Fibroblast of lung (primary cell): ENCODE data around the gene MCOLN2. TPM values are rescaled to one million over a fixed set of nuclear protein-coding genes. Genes with fewer than 3 reads are reported as not detected.

Source experiments
- DNase-seq, 2 donors: peaks; one replicate each; pipeline versions ENCODE4 v3.0.0 to v3.0.0-alpha.2; 2010; ENCODE audit warnings: low read depth in 2 of 2
- H2AFZ ChIP-seq: 2 replicates; pipeline ENCODE4 v1.5.1; 2012; ENCODE audit warnings: low read length, control low read depth, inconsistent platforms
- H3K27ac ChIP-seq: 2 replicates; pipeline ENCODE4 v1.5.1; 2011; ENCODE audit warnings: low read length, control low read depth; ENCODE audit not compliant: insufficient read depth
- H3K27me3 ChIP-seq: 2 replicates; pipeline ENCODE4 v1.5.1; 2011; ENCODE audit warnings: mild to moderate bottlenecking, low read length; ENCODE audit not compliant: control insufficient read depth, insufficient read depth
- H3K36me3 ChIP-seq: 2 replicates; pipeline ENCODE4 v1.5.1; 2011; ENCODE audit warnings: low read length; ENCODE audit not compliant: control insufficient read depth, insufficient read depth
- H3K4me1 ChIP-seq: 2 replicates; pipeline ENCODE4 v1.5.1; 2011; ENCODE audit warnings: low read length; ENCODE audit not compliant: control insufficient read depth, insufficient read depth; ENCODE audit errors: extremely low read depth
- H3K4me2 ChIP-seq: 2 replicates; pipeline ENCODE4 v1.5.1; 2011; ENCODE audit warnings: low read length, control low read depth; ENCODE audit not compliant: insufficient read depth; ENCODE audit errors: extremely low read depth
- H3K4me3 ChIP-seq, 4 experiments: fragments of 200-600 bp in 1 of 4; sonication (generic) in 1 of 4; replicated peaks in 1 of 4; 2 replicates each; pipeline ENCODE4 v1.5.1; 2011 to 2016; ENCODE audit warnings: low read length in 4 of 4, low read depth in 3 of 4, mild to moderate bottlenecking in 3 of 4, control low read depth in 2 of 4, inconsistent platforms in 1 of 4, mixed read lengths in 1 of 4; ENCODE audit not compliant: insufficient read depth in 1 of 4; ENCODE audit errors: control extremely low read depth in 1 of 4
- H3K79me2 ChIP-seq: 2 replicates; pipeline ENCODE4 v1.5.1; 2012; ENCODE audit warnings: mild to moderate bottlenecking, low read length, inconsistent platforms; ENCODE audit not compliant: control insufficient read depth, insufficient read depth
- H3K9ac ChIP-seq: 2 replicates; pipeline ENCODE4 v1.5.1; 2011; ENCODE audit warnings: mild to moderate bottlenecking, low read length, control low read depth; ENCODE audit not compliant: insufficient read depth
- H3K9me3 ChIP-seq: 2 replicates; pipeline ENCODE4 v1.5.1; 2012; ENCODE audit warnings: low read depth, low read length; ENCODE audit not compliant: control insufficient read depth, insufficient read depth
- H4K20me1 ChIP-seq: 2 replicates; pipeline ENCODE4 v1.5.1; 2011; ENCODE audit warnings: low read length; ENCODE audit not compliant: control insufficient read depth, insufficient read depth; ENCODE audit errors: extremely low read depth
- EZH2 ChIP-seq: IDR thresholded peaks from 2 replicates; pipeline ENCODE4 v1.5.1; 2012; ENCODE audit warnings: low read length, control low read depth, mild to moderate bottlenecking; ENCODE audit errors: missing control alignments
- polyA plus RNA-seq, 2 donors: library from polyadenylated mRNA; depleted of rRNA in 1 of 2; stranded (reverse) in 1 of 2; unstranded in 1 of 2; fragments of >200 nt; gene quantifications; 2 replicates each; pipeline ENCODE4 v1.2.1, GENCODE V29; 2011 to 2012; ENCODE audit warnings: missing spikeins in 1 of 2
- total RNA-seq: library from RNA; depleted of rRNA; stranded (reverse); fragments of >200 nt; gene quantifications from 2 replicates; pipeline ENCODE4 v1.2.1, GENCODE V29; 2014
- TF ChIP-seq, protein P1 (sequence below), 2 donors: IDR thresholded peaks in 1 of 2; conservative IDR thresholded peaks in 1 of 2; 1 replicate in 1 of 2; 2 replicates in 1 of 2; pipeline ENCODE4 v1.5.1; 2011 to 2012; ENCODE audit warnings: low read length in 2 of 2, control low read depth in 1 of 2, inconsistent platforms in 1 of 2, low read depth in 1 of 2, mild to moderate bottlenecking in 1 of 2

MCOLN2 gene
- total and polyA plus RNA-seq, 2 donors (not counting 1 experiment from before 2014, with no cell fraction given) = 0.44 to 1.5 TPM

DNA sequence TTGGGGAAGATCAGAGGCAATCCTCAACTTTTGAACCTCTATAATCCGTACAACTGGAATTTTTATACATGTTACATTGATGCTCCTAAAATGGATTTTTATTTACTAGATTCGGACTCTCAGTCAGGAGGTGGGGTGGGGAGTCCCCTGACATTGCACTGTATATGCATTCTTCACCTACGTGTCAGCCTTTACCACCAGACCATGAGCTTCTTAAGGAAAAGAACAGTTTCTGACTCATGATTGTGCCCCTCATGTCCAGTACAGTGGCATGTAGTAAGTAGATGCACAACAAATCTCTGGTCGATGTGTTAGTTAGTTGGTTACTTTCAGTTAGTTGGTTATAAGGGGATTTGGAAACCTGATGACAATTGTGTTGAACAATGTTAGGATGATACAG is 119.3 kb downstream of the MCOLN2 start:
- H3K4me3 ChIP-seq = no peak overlapping the region
- DNase-seq = peak; percentile 25 to 48
- H3K79me2 ChIP-seq = no peaks in the 10 kb centered on the region
- H3K9ac ChIP-seq = no peak overlapping the region
- H4K20me1 ChIP-seq = no peaks in the 10 kb centered on the region
- no peaks in the 10 kb centered on the region for H3K4me1 ChIP-seq
- no peaks in the 10 kb centered on the region for H3K27me3 ChIP-seq
- no peaks in the 10 kb centered on the region for H3K9me3 ChIP-seq
- H3K36me3 ChIP-seq = no peaks in the 10 kb centered on the region
- TF ChIP-seq, protein P1, sequence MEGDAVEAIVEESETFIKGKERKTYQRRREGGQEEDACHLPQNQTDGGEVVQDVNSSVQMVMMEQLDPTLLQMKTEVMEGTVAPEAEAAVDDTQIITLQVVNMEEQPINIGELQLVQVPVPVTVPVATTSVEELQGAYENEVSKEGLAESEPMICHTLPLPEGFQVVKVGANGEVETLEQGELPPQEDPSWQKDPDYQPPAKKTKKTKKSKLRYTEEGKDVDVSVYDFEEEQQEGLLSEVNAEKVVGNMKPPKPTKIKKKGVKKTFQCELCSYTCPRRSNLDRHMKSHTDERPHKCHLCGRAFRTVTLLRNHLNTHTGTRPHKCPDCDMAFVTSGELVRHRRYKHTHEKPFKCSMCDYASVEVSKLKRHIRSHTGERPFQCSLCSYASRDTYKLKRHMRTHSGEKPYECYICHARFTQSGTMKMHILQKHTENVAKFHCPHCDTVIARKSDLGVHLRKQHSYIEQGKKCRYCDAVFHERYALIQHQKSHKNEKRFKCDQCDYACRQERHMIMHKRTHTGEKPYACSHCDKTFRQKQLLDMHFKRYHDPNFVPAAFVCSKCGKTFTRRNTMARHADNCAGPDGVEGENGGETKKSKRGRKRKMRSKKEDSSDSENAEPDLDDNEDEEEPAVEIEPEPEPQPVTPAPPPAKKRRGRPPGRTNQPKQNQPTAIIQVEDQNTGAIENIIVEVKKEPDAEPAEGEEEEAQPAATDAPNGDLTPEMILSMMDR (conservative IDR thresholded peaks at IDR 0.05 in 1 of 2, IDR thresholded peaks at IDR 0.05 in 1 of 2; ENCODE audit: low read depth in 1 of 2, low read length in 2 of 2) = no peak
- no peak for TF ChIP-seq EZH2
- H3K27ac ChIP-seq = no peak overlapping the region
- no peak overlapping the region for H2AFZ ChIP-seq
- H3K4me2 ChIP-seq = no peak overlapping the region

DNA sequence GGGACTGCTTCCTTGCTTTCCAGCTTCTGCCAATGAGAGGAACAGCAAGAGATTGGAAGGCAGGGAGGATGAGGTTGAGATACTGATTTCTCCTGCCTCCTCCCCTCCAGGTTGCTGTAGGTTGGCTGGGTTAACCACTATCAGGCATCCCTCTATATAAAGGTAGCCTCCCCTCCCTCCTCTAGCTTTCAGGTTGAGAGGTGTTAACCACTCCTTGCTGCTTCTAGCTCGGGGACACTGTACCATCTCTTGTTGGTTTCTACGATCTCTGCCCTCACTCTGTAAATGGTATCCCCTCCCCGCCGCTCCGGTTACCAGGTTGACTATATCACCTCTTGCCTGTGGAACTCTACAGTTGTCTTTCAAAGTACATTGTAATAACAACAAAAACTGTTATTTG is 120.6 kb downstream of the MCOLN2 start:
- no peak overlapping the region for H3K4me3 ChIP-seq
- no peak overlapping the region for H3K27ac ChIP-seq
- H3K9ac ChIP-seq = no peak overlapping the region
- no peaks in the 10 kb centered on the region for H4K20me1 ChIP-seq
- TF ChIP-seq, protein P1 (conservative IDR thresholded peaks at IDR 0.05 in 1 of 2, IDR thresholded peaks at IDR 0.05 in 1 of 2; ENCODE audit: low read depth in 1 of 2, low read length in 2 of 2) = no peak
- no peak for TF ChIP-seq EZH2
- no peak for DNase-seq
- H3K4me2 ChIP-seq = no peak overlapping the region
- no peaks in the 10 kb centered on the region for H3K27me3 ChIP-seq
- H3K9me3 ChIP-seq = no peaks in the 10 kb centered on the region
- H3K4me1 ChIP-seq = no peaks in the 10 kb centered on the region
- H2AFZ ChIP-seq = no peak overlapping the region
- H3K36me3 ChIP-seq = no peaks in the 10 kb centered on the region
- no peaks in the 10 kb centered on the region for H3K79me2 ChIP-seq

Other genes starting within 250 kb of the MCOLN2 start
- gene LPAR3, start 103.9 kb downstream of the MCOLN2 start, total RNA-seq = 3.3 and 7.6 TPM in 2 replicates
- 1.8 and 4.3 TPM in 2 replicates for gene LPAR3, start 103.9 kb downstream of the MCOLN2 start, polyA plus RNA-seq
- gene MCOLN3, start 51.4 kb upstream of the MCOLN2 start, total RNA-seq = 2.1 and 2.5 TPM in 2 replicates
- gene MCOLN3, start 51.4 kb upstream of the MCOLN2 start, polyA plus RNA-seq = 1.7 and 2.7 TPM in 2 replicates
- gene SYDE2, start 203.9 kb upstream of the MCOLN2 start, total RNA-seq = 7.4 TPM in 2 replicates
- gene SYDE2, start 203.9 kb upstream of the MCOLN2 start, polyA plus RNA-seq = 2.9 and 3.6 TPM in 2 replicates